NCI-H1092 (cell line): ENCODE results near the gene KRTAP20-1.

ENCODE experiments used
- DNase-seq: peaks from one replicate; lab custom pipeline; 2025; lab: John Stamatoyannopoulos, UW

The KRTAP20-1 gene

GRCh38 chr21:30616125-30616524 is at the start of gene KRTAP20-1:
Gene KRTAP20-1, plus strand, starts transcription at chr21:30616425. Its CDS starts 30 bp downstream, at chr21:30616455.
- no peak for DNase-seq

DNA sequence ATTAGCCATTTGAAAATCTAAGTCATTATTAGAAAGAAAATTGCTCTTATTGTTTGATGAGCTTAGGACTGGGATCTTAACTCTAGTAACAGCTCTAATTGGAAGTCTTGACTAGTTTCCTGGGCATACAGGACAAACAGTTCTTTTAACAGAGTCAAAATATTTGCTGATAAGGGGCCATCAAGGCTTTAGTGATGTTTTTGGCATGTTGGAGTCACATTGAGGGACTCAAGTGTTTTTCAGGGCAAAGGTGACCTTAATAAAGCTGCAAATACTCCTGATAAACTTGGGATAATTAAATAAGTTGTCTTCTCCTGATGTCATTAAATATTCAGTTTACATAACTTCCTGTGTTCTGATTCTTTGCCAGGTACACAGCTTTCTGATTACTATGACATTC is 48.6 kb upstream of the KRTAP20-1 start:
- DNase-seq, result no peak

- DNase-seq, result no peak
These were observed 38.5 kb upstream of the KRTAP20-1 start for GRCh38 chr21:30577766-30578165.

DNA sequence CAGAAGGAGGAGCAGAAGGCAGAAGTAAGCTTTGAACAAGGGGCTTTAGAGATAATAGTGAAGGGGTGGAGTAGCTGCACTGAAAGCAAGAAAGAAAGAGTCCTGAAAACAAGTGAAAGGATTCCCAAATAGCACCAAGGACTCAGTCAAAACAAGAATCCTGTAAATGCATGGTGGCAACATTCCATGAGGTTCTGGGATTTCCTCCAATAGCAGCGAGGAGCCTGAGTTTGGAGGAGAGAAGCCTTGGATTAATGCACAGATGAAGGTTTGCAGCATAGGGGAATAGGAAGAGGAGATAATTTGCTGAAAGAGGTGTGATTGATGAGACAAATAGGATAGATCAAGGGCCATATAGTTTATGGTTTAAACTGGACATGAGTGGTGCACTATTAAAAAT is 36.9 kb upstream of the KRTAP20-1 start:
- DNase-seq, result no peak

DNA sequence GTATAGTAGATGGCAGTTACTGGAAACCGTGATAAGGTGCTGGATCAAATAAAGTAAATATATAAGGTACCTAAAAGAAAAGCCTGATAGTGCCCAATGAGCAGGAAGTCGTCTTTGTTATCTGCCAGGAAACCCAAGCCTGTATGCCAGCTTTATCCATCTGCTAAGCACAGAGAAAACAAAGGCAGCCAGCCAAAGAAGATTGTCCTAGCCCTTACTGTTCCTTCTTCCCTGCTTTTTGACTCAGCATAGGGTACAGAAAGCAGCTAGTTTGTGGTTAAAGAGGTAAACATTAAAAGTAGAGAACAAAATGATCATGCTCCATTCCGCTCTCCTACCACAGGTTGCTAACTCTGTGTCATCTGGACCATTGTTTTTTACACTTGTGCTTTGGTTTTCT is 36.1 kb upstream of the KRTAP20-1 start:
- DNase-seq, result no peak

DNA sequence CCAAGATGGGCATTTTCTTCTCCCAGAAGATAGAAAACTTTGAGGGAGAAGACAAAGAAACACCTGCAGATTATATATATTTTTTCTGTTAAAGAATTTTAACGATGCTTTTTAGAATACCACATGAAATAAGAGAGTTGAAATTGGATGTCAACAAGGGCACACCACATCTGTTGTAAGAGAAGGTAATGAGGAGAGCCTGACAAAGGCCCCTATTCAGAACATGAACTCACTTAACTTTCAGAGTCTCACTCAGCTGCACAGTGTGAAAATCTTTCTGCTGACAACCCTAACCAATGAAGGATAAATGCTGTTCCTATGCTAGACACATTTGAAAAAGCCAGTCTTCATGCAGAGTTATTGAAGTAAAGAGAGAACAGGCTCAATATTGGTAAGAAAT is 33.4 kb upstream of the KRTAP20-1 start:
- no peak for DNase-seq

- DNase-seq, result no peak
These were observed 25.9 kb upstream of the KRTAP20-1 start, which contains the start of gene KRTAP22-2 for GRCh38 chr21:30590297-30590696. Gene KRTAP22-2, minus strand, starts transcription at chr21:30590397.

GRCh38 chr21:30592140-30592539 is 24.1 kb upstream of the KRTAP20-1 start, which contains the start of gene KRTAP6-3:
Gene KRTAP6-3, plus strand, starts transcription at chr21:30592440. Its CDS starts 6 bp downstream, at chr21:30592446.
- no peak for DNase-seq

GRCh38 chr21:30598802-30599201 is 17.4 kb upstream of the KRTAP20-1 start, which contains the start of gene KRTAP6-2:
Gene KRTAP6-2, minus strand, starts transcription at chr21:30598902. Its CDS starts 28 bp downstream, at chr21:30598874.
- no peak for DNase-seq

GRCh38 chr21:30600787-30601186 is 15.4 kb upstream of the KRTAP20-1 start, which contains the start of gene KRTAP22-1:
Gene KRTAP22-1, plus strand, starts transcription at chr21:30601087.
- DNase-seq, result no peak

- DNase-seq, result no peak
These were observed 10.3 kb upstream of the KRTAP20-1 start for GRCh38 chr21:30605968-30606367.

DNA sequence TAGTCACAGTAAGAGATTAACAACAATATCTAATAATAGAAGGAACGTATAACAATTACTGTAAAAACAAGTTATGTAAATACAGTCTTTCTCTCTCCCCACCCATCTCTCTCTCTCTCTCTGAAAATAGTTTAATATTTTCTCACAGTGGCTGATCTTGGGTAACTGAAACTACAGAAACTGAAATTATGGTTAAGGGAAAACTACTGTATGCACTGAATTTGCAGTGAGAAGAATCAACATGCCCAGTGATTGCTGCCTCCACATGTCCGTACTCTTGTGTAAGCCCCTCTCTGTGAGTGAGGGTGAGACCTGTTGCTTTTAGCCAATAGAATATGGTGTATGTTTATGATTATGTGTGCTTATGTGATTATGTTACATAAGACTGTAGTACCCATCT is 4.1 kb upstream of the KRTAP20-1 start:
- no peak for DNase-seq

DNA sequence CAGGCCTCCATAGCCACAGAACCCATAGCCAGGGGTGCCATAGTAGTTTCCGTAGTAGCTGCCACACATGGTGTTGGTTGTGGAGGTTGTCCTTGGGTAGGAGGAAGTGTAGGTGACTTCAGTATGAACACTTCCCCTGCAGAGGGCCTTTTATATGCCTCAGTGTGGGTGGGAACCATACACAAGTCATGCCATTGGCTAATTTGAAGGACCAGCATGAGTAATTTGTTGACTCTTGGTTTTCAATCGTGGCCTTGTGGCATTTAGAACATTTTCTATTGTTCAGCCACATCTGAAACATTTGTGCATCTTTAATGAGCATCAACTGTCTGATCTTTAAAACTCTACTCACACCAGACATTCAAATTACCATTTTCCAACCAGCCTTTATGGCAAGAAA is 2.4 kb upstream of the KRTAP20-1 start, which contains the start of gene KRTAP6-1:
Gene KRTAP6-1, minus strand, starts transcription at position 95 of the 400 bp plus-strand sequence. Its CDS starts 26 bp downstream, at position 69.
- DNase-seq, result no peak

GRCh38 chr21:30615199-30615598 is 1.0 kb upstream of the KRTAP20-1 start:
- no peak for DNase-seq

DNA sequence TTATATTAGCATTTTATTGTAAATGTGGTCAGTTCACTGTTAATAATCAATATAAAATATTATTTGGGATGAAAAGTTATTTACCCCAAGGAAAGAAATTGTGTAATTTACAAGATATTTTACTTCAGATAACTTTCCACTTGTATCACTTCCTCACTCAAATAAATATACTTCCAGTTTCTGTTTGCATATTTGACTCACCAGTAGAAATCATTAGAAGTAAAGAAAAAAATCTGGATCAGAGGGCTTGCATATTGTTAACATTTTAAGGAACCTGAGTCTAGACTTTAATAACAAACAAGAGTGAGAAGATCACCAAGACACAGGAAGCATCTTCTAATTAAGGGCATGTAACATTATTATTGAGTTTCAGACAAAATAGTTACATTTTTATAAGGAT is 3.9 kb downstream of the KRTAP20-1 start:
- DNase-seq, result no peak

DNA sequence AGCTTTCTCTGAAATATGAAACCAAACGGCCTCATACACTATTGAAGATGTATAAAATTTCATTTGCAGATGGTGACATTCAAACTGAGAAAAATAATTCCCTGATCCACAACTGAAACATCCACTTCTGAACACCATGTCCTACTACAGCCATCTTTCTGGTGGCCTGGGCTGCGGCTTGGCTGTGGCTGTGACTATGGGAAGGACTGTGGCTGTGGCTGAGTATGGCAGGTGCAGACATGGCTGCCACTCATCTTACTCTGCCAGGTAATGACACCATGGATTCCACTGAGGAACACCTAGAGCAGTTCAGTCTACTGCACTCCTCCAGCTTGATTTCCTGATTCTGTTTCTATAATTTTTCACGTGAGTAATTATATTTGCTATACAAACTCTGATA is 4.3 kb downstream of the KRTAP20-1 start, which contains the start of gene KRTAP20-4:
Gene KRTAP20-4, plus strand, starts transcription at position 106 of the 400 bp plus-strand sequence.
- no peak for DNase-seq

GRCh38 chr21:30623362-30623761 is 7.1 kb downstream of the KRTAP20-1 start:
- no peak for DNase-seq

- no peak for DNase-seq
These were observed 9.4 kb downstream of the KRTAP20-1 start for GRCh38 chr21:30625449-30626165.

GRCh38 chr21:30628109-30628508 is 11.9 kb downstream of the KRTAP20-1 start:
- no peak for DNase-seq

DNA sequence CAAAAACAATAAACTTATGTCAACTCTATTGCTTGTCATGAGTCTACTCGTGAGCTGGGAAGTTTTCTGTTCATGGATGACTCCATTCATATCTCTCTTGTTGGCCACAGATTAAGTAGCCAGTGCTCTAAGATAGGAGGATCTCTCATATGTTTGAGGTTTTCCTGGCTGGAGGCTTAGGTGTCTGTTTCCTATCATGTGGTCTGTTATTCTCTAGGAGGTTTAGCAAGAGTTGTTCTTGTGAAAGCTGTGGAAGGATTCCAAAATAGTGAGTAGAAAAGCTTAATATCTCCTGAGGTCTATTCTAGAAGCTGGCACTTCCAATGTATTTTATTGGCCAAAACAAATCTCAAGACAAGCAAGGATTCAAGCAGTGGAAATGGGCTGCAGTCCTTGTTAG is 13.0 kb downstream of the KRTAP20-1 start:
- no peak for DNase-seq

DNA sequence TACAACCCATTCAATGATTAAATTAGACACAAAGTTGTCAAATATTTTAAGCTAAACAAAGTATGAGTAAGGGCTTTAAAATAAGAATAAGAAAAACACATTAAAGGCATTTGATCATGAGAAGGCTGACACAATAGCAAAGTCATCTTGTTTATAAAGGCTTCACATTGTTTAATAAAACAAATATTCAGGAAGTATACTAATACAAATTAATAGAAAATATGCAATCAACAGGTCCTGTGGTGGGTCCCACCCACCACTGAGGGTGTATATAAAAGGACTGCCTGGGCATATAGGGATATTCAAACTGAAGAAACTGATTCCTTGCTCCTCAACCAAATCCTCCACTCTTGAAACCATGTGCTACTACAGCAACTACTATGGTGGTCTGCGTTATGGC is 18.7 kb downstream of the KRTAP20-1 start, which contains the start of gene KRTAP20-2:
Gene KRTAP20-2, plus strand, starts transcription at position 301 of the 400 bp plus-strand sequence. Its CDS starts 58 bp downstream, at position 359.
- DNase-seq, result no peak

DNA sequence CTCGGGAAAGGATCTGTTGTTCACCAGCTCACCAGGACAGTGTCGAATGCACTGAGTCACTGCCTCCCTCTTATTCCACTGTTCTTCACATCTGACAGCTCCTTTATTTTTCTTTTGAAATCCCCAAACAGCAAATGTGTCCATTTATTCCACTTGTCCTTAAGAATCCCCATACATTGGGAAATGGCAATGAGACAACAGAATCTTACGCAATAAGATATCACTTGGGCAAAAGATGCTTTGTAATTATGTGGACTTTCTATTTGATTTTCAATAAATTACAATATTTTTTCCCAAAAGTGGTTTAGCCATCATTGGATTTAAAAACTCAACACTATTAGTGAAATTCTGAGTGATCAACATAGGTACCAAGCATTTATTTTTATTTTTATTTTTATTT is 22.5 kb downstream of the KRTAP20-1 start:
- no peak for DNase-seq

GRCh38 chr21:30642564-30642963 is 26.3 kb downstream of the KRTAP20-1 start, which contains the start of gene KRTAP20-3:
Gene KRTAP20-3, plus strand, starts transcription at chr21:30642864.
- no peak for DNase-seq
